Glomerular visceral epithelial cell (primary cell): ENCODE data around the gene RAB8B.
A peak's percentile ranks its signal among the peaks of the same experiment; 100 is the strongest.

ENCODE experiments used
- DNase-seq: peaks from one replicate; pipeline ENCODE4 v3.0.0-alpha.2; 2016; ENCODE audit errors: extremely low spot score

Gene RAB8B

GRCh38 chr15:63185206-63185605 lies 4.2 kb upstream of the RAB8B start:
- DNase-seq, result no peak

DNA sequence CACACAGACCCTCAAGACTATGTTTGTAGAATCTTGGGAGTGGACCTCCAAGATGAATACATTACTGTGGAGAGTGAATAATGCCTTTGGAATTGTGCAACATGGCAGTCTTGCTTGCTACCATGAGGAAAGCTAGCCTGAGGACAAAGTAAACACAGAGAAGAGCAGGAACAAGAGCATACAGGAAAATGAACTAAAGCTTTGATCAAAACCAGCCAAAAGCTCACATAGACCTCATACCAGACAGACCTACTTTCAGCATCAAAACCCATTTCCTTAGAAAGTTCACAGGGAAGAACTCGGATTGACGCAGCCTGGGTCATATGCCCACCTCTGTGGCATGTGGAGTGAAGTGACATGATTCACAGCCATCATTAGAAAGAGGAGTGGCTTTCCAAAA lies 3.3 kb upstream of the RAB8B start:
- DNase-seq, result no peak

DNA sequence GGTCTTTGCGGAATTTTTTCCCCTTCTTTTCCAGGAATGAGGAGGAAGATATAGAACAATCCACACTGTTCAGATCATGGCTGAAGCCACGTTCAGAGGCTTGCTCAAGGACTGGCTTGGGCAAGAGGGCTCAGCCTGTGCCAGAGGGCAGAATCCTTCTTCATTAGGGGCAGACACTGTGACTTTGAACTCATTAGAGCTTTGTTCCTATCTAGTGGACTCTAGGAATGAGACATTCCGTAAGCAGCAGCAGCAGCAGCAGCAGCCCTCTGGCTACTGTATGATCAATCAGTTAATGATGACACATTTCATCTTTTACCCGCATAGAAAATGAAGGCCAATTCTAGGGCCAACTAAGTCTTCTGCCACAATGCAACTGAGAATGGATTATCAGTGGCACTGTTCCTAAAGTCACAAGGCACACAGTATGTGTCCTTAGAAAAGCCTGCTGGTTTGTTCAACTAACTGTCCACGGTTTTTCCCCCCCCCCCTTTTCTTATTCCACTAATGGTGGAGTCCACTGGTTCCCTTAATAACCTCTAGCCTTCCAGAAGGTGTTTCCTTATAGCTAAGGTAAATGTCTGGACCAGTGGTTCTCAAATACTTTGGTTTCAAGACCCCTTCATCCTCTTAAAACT lies 1.7 kb upstream of the RAB8B start:
- DNase-seq, result no peak

GRCh38 chr15:63188247-63188925 lies 1.0 kb upstream of the RAB8B start:
- DNase-seq, result no peak

GRCh38 chr15:63189941-63190768 lies 749 bp downstream of the RAB8B start:
- DNase-seq, result peak; percentile 39

DNA sequence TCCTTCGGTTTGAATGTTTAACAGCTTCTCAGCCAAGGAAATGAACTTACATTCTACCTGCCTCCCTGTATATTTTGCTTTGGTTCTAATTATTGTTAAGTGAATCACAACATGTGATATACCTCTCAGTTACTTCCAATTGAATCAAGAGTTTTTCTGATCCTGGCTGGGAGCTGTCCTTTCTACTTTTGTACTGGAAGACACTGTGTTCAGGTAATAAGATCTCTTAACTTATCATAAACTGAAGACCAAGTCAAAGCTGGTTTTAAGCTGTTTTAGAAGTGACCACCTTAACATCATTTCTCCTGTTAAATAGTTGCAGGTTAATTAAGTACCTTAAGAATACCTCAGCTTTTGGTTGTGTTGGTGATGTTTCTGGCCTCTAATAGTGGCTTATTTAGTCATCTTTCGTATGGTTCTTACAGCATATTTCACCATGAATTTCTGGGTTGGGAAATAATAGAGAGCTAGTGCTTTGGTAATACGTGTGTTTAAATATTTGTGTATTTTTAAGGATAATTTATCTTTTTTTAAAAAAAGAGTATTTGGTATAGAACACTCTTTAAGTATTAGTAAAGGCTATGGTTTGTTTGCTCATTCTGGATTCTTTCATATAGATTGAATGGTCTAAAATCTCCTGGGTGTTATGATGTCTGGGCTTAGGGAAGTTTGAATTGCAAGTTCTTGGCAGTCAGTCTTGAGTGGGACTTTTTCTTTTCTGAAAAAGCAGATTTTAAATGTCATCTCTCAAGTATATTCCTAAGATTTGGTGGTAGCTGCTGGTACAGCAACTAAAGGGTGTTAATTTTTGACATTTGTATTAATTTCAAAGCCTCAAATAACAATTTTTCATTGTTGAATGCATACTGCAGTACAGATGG lies 1.6 kb downstream of the RAB8B start:
- DNase-seq, result no peak

- DNase-seq, result peak; percentile 17
Measured at GRCh38 chr15:63191895-63192618, 2.7 kb downstream of the RAB8B start.

- DNase-seq, result no peak
Measured at GRCh38 chr15:63192619-63193206, 3.3 kb downstream of the RAB8B start.

DNA sequence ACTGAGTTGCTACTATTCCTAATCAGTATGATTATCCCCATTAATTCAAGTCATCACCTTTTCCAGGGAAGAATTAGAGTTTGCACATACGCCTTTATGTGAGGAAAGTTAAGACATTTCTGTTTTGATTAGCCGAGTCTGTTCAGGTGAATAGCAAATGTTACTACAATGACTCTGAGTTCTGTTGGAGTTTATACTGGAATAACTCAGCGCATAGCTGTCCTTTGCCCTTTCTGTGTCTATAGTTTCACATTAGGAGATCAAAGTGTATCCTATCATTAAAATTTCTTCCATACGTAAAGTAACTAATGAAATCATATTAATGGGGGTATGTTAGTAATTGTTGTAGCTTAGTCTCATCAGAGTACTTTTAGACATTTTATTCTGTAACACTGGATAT lies 4.9 kb downstream of the RAB8B start:
- no peak for DNase-seq

DNA sequence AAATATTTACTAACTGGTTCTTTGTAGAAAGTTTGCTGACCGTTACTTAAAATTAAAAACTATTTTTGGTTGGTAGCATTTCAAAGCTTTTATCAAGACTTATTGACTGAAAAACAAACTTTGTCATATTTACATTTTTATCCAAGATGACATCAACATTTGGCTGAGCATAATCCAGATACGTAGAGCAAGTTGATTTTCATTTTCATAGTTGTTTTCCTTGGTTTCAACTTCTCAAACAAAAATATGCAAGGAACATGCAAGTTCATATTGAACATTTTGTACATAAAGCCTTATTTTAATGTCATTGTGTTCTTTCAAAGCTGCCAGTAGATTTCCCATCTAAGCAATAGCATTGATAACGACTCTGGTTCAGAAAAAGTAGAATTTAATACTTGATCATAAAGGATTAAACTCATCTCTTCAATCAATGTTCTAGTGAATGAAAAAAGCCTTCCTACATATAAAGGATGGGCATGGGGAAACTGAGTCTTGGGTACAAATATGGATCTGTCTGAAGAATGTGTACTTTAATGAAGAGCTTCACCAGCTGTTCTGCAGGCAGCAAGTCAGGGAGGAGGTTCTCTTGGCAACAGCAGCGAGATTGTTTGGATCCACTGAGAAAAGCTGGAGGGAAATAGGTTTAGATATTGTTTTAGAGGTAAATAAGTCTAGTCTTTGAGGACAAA lies 5.6 kb downstream of the RAB8B start:
- no peak for DNase-seq

- no peak for DNase-seq
Measured at GRCh38 chr15:63195569-63196015, 6.2 kb downstream of the RAB8B start.

- no peak for DNase-seq
Measured at GRCh38 chr15:63196842-63197241, 7.4 kb downstream of the RAB8B start.

DNA sequence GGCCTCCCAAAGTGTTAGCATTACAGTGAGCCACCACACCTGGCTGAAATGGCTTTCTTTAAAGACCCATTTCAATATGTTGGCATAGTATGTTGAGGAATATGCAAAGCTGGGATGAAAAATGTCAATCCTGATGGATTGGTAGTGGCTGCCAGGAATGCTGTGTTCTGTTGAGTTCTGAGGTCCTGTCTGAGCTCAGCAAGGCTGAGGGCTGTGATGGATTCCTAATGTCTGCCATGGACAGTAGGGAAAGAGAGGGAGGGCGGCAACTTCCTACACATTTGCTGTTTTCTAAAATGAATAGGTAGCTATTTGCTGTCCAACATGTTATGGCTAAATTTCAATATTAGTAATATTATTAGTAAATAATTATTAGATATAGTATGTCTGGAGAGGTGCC lies 8.2 kb downstream of the RAB8B start:
- DNase-seq, result no peak

- DNase-seq, result no peak
Measured at GRCh38 chr15:63198371-63199250, 9.2 kb downstream of the RAB8B start.

DNA sequence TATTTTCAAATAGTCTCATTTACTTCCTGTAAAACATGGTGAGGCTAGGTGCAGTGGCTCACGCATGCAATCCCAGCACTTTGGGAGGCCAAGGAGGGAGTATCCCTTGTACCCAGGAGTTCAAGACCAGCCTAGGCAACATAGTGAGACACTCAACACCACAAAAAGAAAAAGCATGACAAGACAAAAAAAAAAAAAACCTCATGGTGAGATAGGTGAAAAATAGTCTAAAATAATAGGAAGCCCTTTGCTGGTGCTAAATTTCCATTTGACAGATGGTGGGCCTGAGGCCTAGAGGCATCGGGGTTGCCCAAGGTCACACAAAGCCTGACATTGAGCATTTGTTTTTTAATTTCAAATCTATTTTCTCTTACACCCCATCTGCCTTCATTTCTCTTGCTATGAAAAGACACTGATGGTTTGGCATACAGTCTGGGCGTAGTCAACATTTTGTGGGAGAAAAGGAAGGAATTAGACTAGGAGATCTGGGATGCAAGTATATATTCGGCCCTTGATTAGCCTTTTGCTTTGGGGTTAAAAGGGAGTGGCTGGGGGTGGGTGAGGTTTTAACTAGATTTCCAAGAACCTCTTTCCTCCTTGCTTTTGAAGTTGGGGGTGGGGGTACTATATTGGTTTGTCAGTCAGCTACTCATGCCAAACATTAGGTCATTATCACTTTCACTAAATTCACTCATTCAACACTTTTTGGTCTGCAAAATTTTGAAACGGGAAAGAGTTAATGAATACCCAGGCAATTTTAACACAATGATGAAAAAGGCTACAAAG lies 11.3 kb downstream of the RAB8B start:
- no peak for DNase-seq

DNA sequence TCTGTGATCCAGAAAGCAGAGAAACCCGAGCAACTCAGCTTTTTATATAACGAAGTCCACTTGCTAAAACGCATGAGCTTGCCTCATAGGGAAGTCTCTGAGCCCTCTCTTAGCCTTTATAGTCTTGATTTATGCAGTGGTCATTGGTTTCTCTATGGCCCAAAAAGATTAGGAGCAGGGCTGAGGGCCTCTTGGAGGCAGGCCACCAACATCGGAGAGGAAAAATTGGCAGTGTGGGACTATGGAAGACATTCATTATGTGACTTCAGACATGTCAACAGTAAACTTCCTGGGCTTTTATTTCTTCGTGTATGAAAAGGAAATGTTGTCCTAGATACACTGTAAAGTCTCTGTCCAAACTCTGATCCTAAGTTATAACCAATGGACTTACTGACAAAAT lies 13.5 kb downstream of the RAB8B start:
- DNase-seq, result no peak

DNA sequence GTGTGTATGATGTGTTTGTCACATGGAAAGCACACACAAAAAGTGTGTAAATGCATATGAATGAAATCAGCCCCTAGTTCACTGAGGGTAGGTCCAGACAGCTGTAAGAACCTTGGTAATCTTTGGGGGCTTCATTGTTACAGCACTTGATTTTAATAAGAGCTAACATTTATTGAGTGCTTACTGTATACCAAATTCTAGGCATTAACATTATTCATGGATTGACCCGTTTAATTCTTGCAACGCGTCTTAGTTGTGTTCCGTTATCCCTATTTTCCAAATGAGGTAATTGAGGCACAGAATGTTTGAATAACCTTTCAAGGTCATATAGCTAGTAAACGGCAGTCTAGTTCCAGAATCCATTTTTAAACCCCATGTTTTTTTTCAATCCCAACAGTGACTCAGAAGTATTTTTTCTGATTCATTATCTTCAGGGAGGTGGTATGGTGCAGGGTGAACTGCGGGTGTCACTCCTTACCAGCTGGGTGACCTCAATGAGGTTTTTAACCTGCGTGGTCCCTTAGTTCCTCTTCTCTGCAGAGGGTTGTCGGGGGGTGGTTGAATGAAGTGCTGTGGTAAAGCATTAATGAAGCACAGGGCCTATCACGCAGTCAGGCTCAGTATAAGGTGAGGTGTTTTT lies 14.2 kb downstream of the RAB8B start:
- DNase-seq, result peak; percentile 67

DNA sequence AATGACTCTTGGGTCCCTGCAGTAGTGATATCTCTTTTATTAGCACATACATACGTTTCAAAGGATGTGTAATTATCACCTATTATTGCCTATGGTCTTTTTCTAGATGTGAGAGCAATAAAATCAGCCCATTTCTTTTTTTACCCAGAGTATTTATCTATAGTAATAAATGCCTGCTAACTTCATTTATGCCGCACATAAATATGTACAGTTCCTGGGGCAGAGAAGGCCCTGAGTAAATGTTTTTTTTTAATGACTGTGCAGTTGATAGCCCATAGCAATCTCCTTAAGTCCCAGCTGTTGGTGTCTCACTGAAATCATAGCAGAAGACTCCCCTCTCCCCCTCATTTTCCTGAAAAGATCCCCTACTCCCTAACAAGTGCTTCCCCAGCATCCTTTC lies 16.7 kb downstream of the RAB8B start:
- no peak for DNase-seq
